Fibroblast of the aortic adventitia (primary cell): ENCODE data around the gene FAM228A. TPM values are rescaled to one million over a fixed set of nuclear protein-coding genes. Genes with fewer than 3 reads are reported as not detected.
A peak's percentile ranks its signal among the peaks of the same experiment; 100 is the strongest.
"Not testable (repeated sequence)": the region's sequence is repeated elsewhere in the genome, so short reads cannot be mapped to it uniquely, and the experiment has no call there.

Experiments
- DNase-seq: peaks from one replicate; pipeline ENCODE4 v3.0.0-alpha.2; 2010; ENCODE audit warnings: low read depth
- H3K4me3 ChIP-seq: 2 replicates; pipeline ENCODE4 v1.5.1; 2011; ENCODE audit warnings: low read depth, mild to moderate bottlenecking, control low read depth, low read length, moderate library complexity
- total RNA-seq: library from RNA; depleted of rRNA; stranded (reverse); fragments of >200 nt; gene quantifications from 2 replicates; pipeline ENCODE4 v1.2.3, GENCODE V29; 2012; ENCODE audit warnings: low replicate concordance
- TF ChIP-seq, protein P1 (sequence below): IDR thresholded peaks from 2 replicates; pipeline ENCODE4 v1.5.1; 2011; ENCODE audit warnings: mild to moderate bottlenecking, low read length, control low read depth, inconsistent platforms; ENCODE audit not compliant: insufficient read depth

Gene FAM228A
- total RNA-seq: 0.18 and 1.3 TPM in 2 replicates

DNA sequence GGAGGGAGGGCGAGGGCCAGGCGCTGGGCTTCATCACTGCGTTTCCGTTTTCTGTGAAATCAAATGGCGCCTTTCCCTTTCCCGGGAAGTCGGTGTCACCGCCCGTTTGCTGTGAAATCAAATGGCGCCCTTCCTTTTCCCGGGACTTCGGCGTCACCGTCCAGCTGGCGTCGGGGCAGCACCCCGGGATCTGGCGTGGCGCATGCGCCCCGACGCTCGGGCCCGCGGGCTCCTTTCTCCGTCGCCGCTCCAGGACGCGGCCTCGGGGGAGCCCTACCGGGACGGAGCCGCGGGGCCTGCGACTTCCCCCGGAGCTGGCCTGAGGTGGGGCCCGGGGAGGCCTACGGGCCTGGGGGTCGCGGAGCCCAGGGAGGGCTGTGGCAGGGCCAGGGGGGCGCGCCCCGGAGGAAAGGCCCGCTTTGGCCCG lies at the start of gene FAM228A:
Gene FAM228A, plus strand, starts transcription at position 203 of the 427 bp plus-strand sequence. CDS start 428 bp downstream, outside the sequence.
- no peak for DNase-seq
- peak within 1 kb of the TSS; percentile 56 for H3K4me3 ChIP-seq
- TF ChIP-seq, protein P1, sequence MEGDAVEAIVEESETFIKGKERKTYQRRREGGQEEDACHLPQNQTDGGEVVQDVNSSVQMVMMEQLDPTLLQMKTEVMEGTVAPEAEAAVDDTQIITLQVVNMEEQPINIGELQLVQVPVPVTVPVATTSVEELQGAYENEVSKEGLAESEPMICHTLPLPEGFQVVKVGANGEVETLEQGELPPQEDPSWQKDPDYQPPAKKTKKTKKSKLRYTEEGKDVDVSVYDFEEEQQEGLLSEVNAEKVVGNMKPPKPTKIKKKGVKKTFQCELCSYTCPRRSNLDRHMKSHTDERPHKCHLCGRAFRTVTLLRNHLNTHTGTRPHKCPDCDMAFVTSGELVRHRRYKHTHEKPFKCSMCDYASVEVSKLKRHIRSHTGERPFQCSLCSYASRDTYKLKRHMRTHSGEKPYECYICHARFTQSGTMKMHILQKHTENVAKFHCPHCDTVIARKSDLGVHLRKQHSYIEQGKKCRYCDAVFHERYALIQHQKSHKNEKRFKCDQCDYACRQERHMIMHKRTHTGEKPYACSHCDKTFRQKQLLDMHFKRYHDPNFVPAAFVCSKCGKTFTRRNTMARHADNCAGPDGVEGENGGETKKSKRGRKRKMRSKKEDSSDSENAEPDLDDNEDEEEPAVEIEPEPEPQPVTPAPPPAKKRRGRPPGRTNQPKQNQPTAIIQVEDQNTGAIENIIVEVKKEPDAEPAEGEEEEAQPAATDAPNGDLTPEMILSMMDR: no peak

DNA sequence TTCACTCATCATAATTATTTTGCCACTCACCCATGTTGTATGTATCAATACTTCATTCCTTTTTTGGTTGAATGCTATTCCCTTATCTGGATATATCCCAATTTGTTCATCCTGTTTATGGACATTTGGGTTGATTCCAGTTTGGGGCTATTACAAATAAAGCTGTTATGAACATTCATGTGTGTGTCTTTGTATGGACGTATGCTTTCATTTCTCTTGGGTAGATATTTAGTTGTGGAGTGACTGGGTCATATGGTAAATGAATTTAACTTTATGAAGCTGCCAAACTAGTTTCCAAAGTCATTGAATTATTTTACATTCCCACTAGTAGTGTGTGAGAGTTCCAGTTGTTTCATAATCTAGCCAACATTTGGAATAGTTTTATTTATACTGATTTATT lies 48.9 kb upstream of the FAM228A start:
- DNase-seq: no peak
- TF ChIP-seq, protein P1: no peak
- H3K4me3 ChIP-seq: no peak overlapping the region

DNA sequence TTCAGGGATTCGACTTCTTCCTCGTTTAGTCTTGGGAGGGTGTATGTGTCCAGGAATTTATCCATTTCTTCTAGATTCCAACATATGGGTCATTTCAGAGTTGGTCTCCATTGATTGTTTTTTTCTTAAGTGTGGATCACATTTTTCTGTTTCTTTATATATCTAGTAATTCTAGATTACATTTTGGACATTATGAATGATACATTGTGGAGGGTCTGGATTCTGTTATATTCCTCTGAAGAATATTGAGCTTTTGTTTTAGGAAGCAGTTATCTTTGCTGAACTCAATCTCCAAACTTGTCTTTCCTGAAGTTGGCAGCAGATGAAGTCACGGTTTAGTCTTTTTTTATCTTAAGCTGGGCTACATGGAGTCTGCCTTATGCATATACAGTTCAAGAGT lies 42.3 kb upstream of the FAM228A start:
- DNase-seq: no peak
- TF ChIP-seq, protein P1: no peak
- H3K4me3 ChIP-seq: no peak overlapping the region

GRCh38 chr2:24140305-24140704 lies 34.5 kb upstream of the FAM228A start:
- not testable (repeated sequence) for DNase-seq, H3K4me3 ChIP-seq

DNA sequence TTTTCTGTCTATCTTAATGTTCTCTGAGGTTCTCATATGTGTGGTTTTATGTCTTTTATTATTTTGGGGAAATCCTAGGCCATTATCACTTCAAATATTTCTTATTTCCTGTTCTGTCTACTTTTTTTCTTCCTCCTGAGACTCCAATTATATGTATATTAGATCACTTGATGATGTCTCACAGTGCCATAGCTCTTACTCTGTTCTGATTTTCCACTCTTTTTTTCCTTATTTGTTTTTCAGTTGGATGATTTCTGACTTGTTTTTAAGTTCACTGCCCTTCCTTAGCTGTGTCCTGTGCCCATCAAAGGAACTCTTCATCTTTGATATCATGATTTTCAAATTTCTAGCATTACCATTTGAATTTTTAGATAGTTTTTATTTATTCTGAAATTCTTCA lies 27.5 kb upstream of the FAM228A start:
- TF ChIP-seq, protein P1: no peak
- no peak for DNase-seq
- no peak overlapping the region for H3K4me3 ChIP-seq

DNA sequence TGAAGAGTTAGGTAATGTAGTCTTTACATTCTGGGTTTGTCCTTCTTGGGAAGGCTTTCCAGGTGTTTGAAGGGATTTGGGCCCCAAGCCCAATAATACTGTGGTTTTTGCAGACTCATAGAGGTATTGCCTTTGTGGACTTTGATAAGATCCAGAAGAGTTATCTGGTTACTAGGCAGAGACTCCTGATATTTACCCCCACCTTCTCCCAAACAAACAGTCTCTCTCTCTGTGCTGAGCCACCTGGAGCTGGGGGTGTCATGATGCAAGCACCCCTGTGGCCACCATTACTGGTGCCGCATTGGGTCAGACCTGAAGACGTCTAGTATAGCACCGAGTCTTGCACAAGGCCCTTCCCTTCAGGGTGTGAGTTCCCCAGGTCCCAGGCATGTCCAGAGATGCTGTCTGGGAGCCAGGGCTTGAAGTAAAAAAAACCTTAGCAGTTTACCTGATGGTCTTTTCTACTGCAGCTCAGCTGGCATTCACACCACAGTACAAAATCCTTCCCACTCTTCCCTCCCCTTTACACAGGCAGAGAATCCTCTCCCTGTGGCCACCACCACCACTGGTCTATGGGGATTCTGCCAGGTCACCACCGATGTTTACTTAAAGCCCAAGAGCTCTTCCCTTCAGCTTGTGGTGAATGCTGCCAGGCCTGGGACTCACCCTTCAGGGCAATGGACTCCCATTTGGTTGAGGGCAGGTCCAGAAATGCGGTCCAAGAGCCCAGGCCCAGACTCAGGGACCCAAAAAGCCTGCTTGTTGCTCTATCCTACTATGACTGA lies 22.2 kb upstream of the FAM228A start:
- no peak for DNase-seq

GRCh38 chr2:24153478-24153877 lies 21.4 kb upstream of the FAM228A start:
- DNase-seq: no peak
- H3K4me3 ChIP-seq: no peak overlapping the region
- TF ChIP-seq, protein P1: no peak

More for the DNA sequence above, 22.2 kb upstream of the FAM228A start:
- H3K4me3 ChIP-seq: no peak overlapping the region
- TF ChIP-seq, protein P1: no peak
